GM12891 (cell line): ENCODE data around the gene NAA15.
"Not testable (repeated sequence)": the region's sequence is repeated elsewhere in the genome, so short reads cannot be mapped to it uniquely, and the experiment has no call there.

Experiments used
- DNase-seq: peaks from one replicate; pipeline ENCODE4 v3.0.0; 2011; ENCODE audit warnings: low spot score; ENCODE audit not compliant: insufficient read length
- FAIRE-seq: peaks from 2 replicates; lab custom pipeline; 2011; peaks lifted over from hg19 to GRCh38; lab: Jason Lieb, UNC
- PAX5 ChIP-seq: IDR thresholded peaks from 2 replicates; pipeline ENCODE4 v1.6.1; 2011; ENCODE audit warnings: low read length, moderate library complexity, mild to moderate bottlenecking; ENCODE audit not compliant: insufficient read depth, severe bottlenecking
- POLR2A ChIP-seq: IDR thresholded peaks from 2 replicates; pipeline ENCODE4 v1.6.1; 2011; ENCODE audit warnings: low read depth, low read length, control low read depth
- POLR2AphosphoS5 ChIP-seq: IDR thresholded peaks from 2 replicates; pipeline ENCODE4 v1.6.1; 2011; ENCODE audit warnings: low read depth, low read length, control low read depth
- POU2F2 ChIP-seq: IDR thresholded peaks from 2 replicates; pipeline ENCODE4 v1.6.1; 2011; ENCODE audit warnings: low read depth, mild to moderate bottlenecking, control low read depth, low read length, moderate library complexity
- SPI1 ChIP-seq: IDR thresholded peaks from 2 replicates; pipeline ENCODE4 v1.6.1; 2011; ENCODE audit warnings: low read depth, low read length, control low read depth
- TAF1 ChIP-seq: IDR thresholded peaks from 2 replicates; pipeline ENCODE4 v1.6.1; 2011; ENCODE audit warnings: low read depth, low read length, control low read depth

The NAA15 gene

GRCh38 chr4:139312552-139313332, 11.4 kb downstream of the NAA15 start:
- peak; percentile 69 for FAIRE-seq
- TF ChIP-seq TAF1: no peak
- peak; percentile 90 for TF ChIP-seq SPI1
- no peak for DNase-seq

- not testable (repeated sequence) for FAIRE-seq, DNase-seq
Observed at GRCh38 chr4:139313414-139313813, 12.1 kb downstream of the NAA15 start.

GRCh38 chr4:139314047-139314800, 12.9 kb downstream of the NAA15 start:
- no peak for DNase-seq
- TF ChIP-seq POLR2AphosphoS5 (no peak), TAF1 (no peak), POLR2A (no peak), POU2F2 (no peak)
- FAIRE-seq: peak; percentile 85

GRCh38 chr4:139315221-139315675, 13.9 kb downstream of the NAA15 start:
- no peak for DNase-seq
- peak; percentile 98 for FAIRE-seq
- TF ChIP-seq TAF1: no peak
- TF ChIP-seq PAX5: no peak
- TF ChIP-seq SPI1: no peak
- TF ChIP-seq POLR2A: no peak
- TF ChIP-seq POU2F2: no peak
- no peak for TF ChIP-seq POLR2AphosphoS5

- DNase-seq (no peak), FAIRE-seq (no peak)
- TF ChIP-seq PAX5: no peak
- TF ChIP-seq SPI1: peak; percentile 63
Observed at GRCh38 chr4:139316733-139317132, 15.4 kb downstream of the NAA15 start.

GRCh38 chr4:139317635-139318034, 16.3 kb downstream of the NAA15 start:
- FAIRE-seq (no peak), DNase-seq (no peak)
- no peak for TF ChIP-seq POLR2AphosphoS5
- no peak for TF ChIP-seq TAF1
- TF ChIP-seq SPI1: no peak
- TF ChIP-seq POLR2A: no peak
- no peak for TF ChIP-seq POU2F2
- TF ChIP-seq PAX5: no peak

GRCh38 chr4:139319571-139319970, 18.3 kb downstream of the NAA15 start:
- DNase-seq (no peak), FAIRE-seq (no peak)
- TF ChIP-seq TAF1 (no peak), POLR2A (no peak), POLR2AphosphoS5 (no peak), SPI1 (no peak), PAX5 (no peak), POU2F2 (no peak)

GRCh38 chr4:139322070-139322469, 20.8 kb downstream of the NAA15 start:
- DNase-seq, FAIRE-seq: not testable (repeated sequence)

GRCh38 chr4:139322541-139322940, 21.2 kb downstream of the NAA15 start:
- not testable (repeated sequence) for DNase-seq, FAIRE-seq

- TF ChIP-seq POU2F2: no peak
- no peak for TF ChIP-seq TAF1
- TF ChIP-seq POLR2AphosphoS5: no peak
- no peak for TF ChIP-seq SPI1
- TF ChIP-seq PAX5: no peak
- TF ChIP-seq POLR2A: no peak
- FAIRE-seq (no peak), DNase-seq (no peak)
Observed at GRCh38 chr4:139324620-139325019, 23.3 kb downstream of the NAA15 start.

- FAIRE-seq: peak; percentile 57
Observed at GRCh38 chr4:139329665-139330200, 28.4 kb downstream of the NAA15 start.

More at GRCh38 chr4:139329665-139330200, 28.4 kb downstream of the NAA15 start:
- TF ChIP-seq PAX5 (no peak), POLR2AphosphoS5 (no peak), POLR2A (no peak), TAF1 (no peak), POU2F2 (no peak), SPI1 (no peak)
- no peak for DNase-seq
